Stimulated activated naive B cell treated with anti-CD40 and anti-IgM and Interleukin-4, amounts not matched to agents 10 μg/mL and 1 μg/mL and 100 μg/mL, for 72 hours (primary cell): ENCODE measurements around the gene SOHLH1.

Experiments used
- ATAC-seq, 2 donors: fragments of 150-1000 bp; cut with Tn5 transposase; replicated peaks; 2 replicates each; pipeline ENCODE4 v1.10.0; 2021; ENCODE audit warnings: moderate library complexity in 1 of 2
- DNase-seq: peaks from one replicate; pipeline ENCODE4 v3.0.0; 2021
- H3K27ac Mint-ChIP-seq: one replicate; pipeline ENCODE4 v1.8.0; 2022; ENCODE audit warnings: mild to moderate bottlenecking, mixed read lengths
- H3K27me3 Mint-ChIP-seq, 2 donors: one replicate each; pipeline ENCODE4 v1.8.0; 2022; ENCODE audit warnings: mixed read lengths in 2 of 2
- H3K36me3 Mint-ChIP-seq, 2 donors: one replicate each; pipeline ENCODE4 v1.8.0; 2022; ENCODE audit warnings: mixed read lengths in 2 of 2, mild to moderate bottlenecking in 1 of 2
- H3K4me1 Mint-ChIP-seq, 2 donors: one replicate each; pipeline ENCODE4 v1.8.0; 2022; ENCODE audit warnings: mixed read lengths in 2 of 2, mild to moderate bottlenecking in 1 of 2
- H3K4me3 Mint-ChIP-seq, 2 donors: one replicate each; pipeline ENCODE4 v1.8.0; 2022; ENCODE audit warnings: mild to moderate bottlenecking in 2 of 2, mixed read lengths in 2 of 2, moderate library complexity in 1 of 2
- H3K9me3 Mint-ChIP-seq, 2 donors: one replicate each; pipeline ENCODE4 v1.8.0; 2022; ENCODE audit warnings: mixed read lengths in 2 of 2, mild to moderate bottlenecking in 1 of 2

The SOHLH1 gene

GRCh38 chr9:135699440-135699839 is at the start of gene SOHLH1:
TSS of gene SOHLH1 (minus strand) at chr9:135699481. CDS start at chr9:135699467, 14 bp downstream.
- no peak for ATAC-seq
- Mint-ChIP-seq H3K27ac (no peak within 1 kb of the TSS), H3K27me3 (peaks cover 12 to 32% of the 10 kb centered on the region in 2 donors), H3K4me1 (no peaks in the 10 kb centered on the region), H3K9me3 (no peaks in the 10 kb centered on the region), H3K36me3 (no peaks in the 10 kb centered on the region), H3K4me3 (no peak within 1 kb of the TSS)
- DNase-seq: no peak

- H3K4me3 Mint-ChIP-seq: no peak overlapping the region
- DNase-seq (no peak), ATAC-seq (no peak)
- H3K9me3 Mint-ChIP-seq: peaks cover 3 to 4% of the 10 kb centered on the region in 2 donors
- H3K36me3 Mint-ChIP-seq: no peaks in the 10 kb centered on the region
- no peak overlapping the region for H3K27ac Mint-ChIP-seq
- no peaks in the 10 kb centered on the region for H3K4me1 Mint-ChIP-seq
- peaks cover 8 to 14% of the 10 kb centered on the region in 2 donors for H3K27me3 Mint-ChIP-seq
These were observed 49.4 kb upstream of the SOHLH1 start for GRCh38 chr9:135748676-135749075.

- ATAC-seq (no peak), DNase-seq (no peak)
- Mint-ChIP-seq H3K27ac (no peak overlapping the region), H3K36me3 (no peaks in the 10 kb centered on the region), H3K4me3 (no peak overlapping the region), H3K27me3 (peaks cover 5 to 11% of the 10 kb centered on the region in 2 donors), H3K4me1 (no peaks in the 10 kb centered on the region), H3K9me3 (no peaks in the 10 kb centered on the region)
These were observed 48.0 kb upstream of the SOHLH1 start for GRCh38 chr9:135747311-135747710.

- DNase-seq (no peak), ATAC-seq (no peak)
- Mint-ChIP-seq H3K9me3 (no peaks in the 10 kb centered on the region), H3K36me3 (no peaks in the 10 kb centered on the region), H3K4me1 (no peaks in the 10 kb centered on the region), H3K27ac (no peak overlapping the region), H3K4me3 (no peak overlapping the region), H3K27me3 (peaks cover 6 to 11% of the 10 kb centered on the region in 2 donors)
These were observed 47.3 kb upstream of the SOHLH1 start for GRCh38 chr9:135746565-135746964.

GRCh38 chr9:135745686-135746324 is 46.5 kb upstream of the SOHLH1 start:
- DNase-seq (no peak), ATAC-seq (no peak)
- Mint-ChIP-seq H3K36me3 (no peaks in the 10 kb centered on the region), H3K27ac (no peak overlapping the region), H3K4me1 (no peaks in the 10 kb centered on the region), H3K4me3 (no peak overlapping the region), H3K27me3 (peaks cover 6 to 11% of the 10 kb centered on the region in 2 donors), H3K9me3 (no peaks in the 10 kb centered on the region)

GRCh38 chr9:135745189-135745588 is 45.9 kb upstream of the SOHLH1 start:
- ATAC-seq (no peak), DNase-seq (no peak)
- no peak overlapping the region for H3K4me3 Mint-ChIP-seq
- no peaks in the 10 kb centered on the region for H3K9me3 Mint-ChIP-seq
- no peaks in the 10 kb centered on the region for H3K36me3 Mint-ChIP-seq
- peaks cover 7 to 11% of the 10 kb centered on the region in 2 donors for H3K27me3 Mint-ChIP-seq
- H3K4me1 Mint-ChIP-seq: no peaks in the 10 kb centered on the region
- no peak overlapping the region for H3K27ac Mint-ChIP-seq

GRCh38 chr9:135744333-135745070 is 45.2 kb upstream of the SOHLH1 start:
- Mint-ChIP-seq H3K27me3 (peaks cover 14 to 17% of the 10 kb centered on the region in 2 donors), H3K4me3 (no peak overlapping the region), H3K27ac (no peak overlapping the region), H3K36me3 (no peaks in the 10 kb centered on the region), H3K9me3 (no peaks in the 10 kb centered on the region), H3K4me1 (no peaks in the 10 kb centered on the region)
- no peak for DNase-seq
- no peak for ATAC-seq

GRCh38 chr9:135743546-135744332 is 44.5 kb upstream of the SOHLH1 start:
- no peak for DNase-seq
- H3K27ac Mint-ChIP-seq: no peak overlapping the region
- no peak for ATAC-seq
- no peaks in the 10 kb centered on the region for H3K9me3 Mint-ChIP-seq
- no peak overlapping the region for H3K4me3 Mint-ChIP-seq
- H3K36me3 Mint-ChIP-seq: no peaks in the 10 kb centered on the region
- no peaks in the 10 kb centered on the region for H3K4me1 Mint-ChIP-seq
- peaks cover 20 to 24% of the 10 kb centered on the region in 2 donors for H3K27me3 Mint-ChIP-seq

- Mint-ChIP-seq H3K36me3 (no peaks in the 10 kb centered on the region), H3K9me3 (no peaks in the 10 kb centered on the region), H3K27me3 (peaks cover 24 to 28% of the 10 kb centered on the region in 2 donors), H3K4me1 (no peaks in the 10 kb centered on the region), H3K27ac (no peak overlapping the region), H3K4me3 (no peak overlapping the region)
- DNase-seq: no peak
- ATAC-seq: no peak
These were observed 43.7 kb upstream of the SOHLH1 start for GRCh38 chr9:135743021-135743420.

- no peaks in the 10 kb centered on the region for H3K9me3 Mint-ChIP-seq
- DNase-seq (no peak), ATAC-seq (no peak)
- H3K4me1 Mint-ChIP-seq: peaks cover 0 to 2% of the 10 kb centered on the region in 2 donors
- H3K27me3 Mint-ChIP-seq: peaks cover 26 to 40% of the 10 kb centered on the region in 2 donors
- no peak overlapping the region for H3K4me3 Mint-ChIP-seq
- H3K36me3 Mint-ChIP-seq: no peaks in the 10 kb centered on the region
- H3K27ac Mint-ChIP-seq: no peak overlapping the region
These were observed 42.3 kb upstream of the SOHLH1 start for GRCh38 chr9:135741276-135742219.

- Mint-ChIP-seq H3K36me3 (no peaks in the 10 kb centered on the region), H3K9me3 (no peaks in the 10 kb centered on the region), H3K27ac (peak overlapping the region; percentile 37), H3K4me1 (peaks cover 0 to 2% of the 10 kb centered on the region in 2 donors), H3K4me3 (no peak overlapping the region), H3K27me3 (peaks cover 25 to 40% of the 10 kb centered on the region in 2 donors)
- ATAC-seq (no peak), DNase-seq (no peak)
These were observed 40.3 kb upstream of the SOHLH1 start for GRCh38 chr9:135739271-135740220.

- Mint-ChIP-seq H3K27me3 (peaks cover 35 to 52% of the 10 kb centered on the region in 2 donors), H3K9me3 (peaks cover 3 to 4% of the 10 kb centered on the region in 2 donors), H3K4me1 (peaks cover 0 to 2% of the 10 kb centered on the region in 2 donors), H3K36me3 (peaks cover 0 to 3% of the 10 kb centered on the region in 2 donors), H3K4me3 (no peak overlapping the region), H3K27ac (no peak overlapping the region)
- DNase-seq (no peak), ATAC-seq (no peak)
These were observed 38.7 kb upstream of the SOHLH1 start for GRCh38 chr9:135737840-135738521.
